HG02938 (cell line): ENCODE measurements around the gene HOXB9.

Source experiments
- ATAC-seq: cut with Tn5 transposase; IDR thresholded peaks from one replicate; pipeline ENCODE4 v1.9.1; 2021; ENCODE audit warnings: mild to moderate bottlenecking, moderate library complexity; ENCODE audit not compliant: unreplicated experiment

Gene HOXB9

DNA sequence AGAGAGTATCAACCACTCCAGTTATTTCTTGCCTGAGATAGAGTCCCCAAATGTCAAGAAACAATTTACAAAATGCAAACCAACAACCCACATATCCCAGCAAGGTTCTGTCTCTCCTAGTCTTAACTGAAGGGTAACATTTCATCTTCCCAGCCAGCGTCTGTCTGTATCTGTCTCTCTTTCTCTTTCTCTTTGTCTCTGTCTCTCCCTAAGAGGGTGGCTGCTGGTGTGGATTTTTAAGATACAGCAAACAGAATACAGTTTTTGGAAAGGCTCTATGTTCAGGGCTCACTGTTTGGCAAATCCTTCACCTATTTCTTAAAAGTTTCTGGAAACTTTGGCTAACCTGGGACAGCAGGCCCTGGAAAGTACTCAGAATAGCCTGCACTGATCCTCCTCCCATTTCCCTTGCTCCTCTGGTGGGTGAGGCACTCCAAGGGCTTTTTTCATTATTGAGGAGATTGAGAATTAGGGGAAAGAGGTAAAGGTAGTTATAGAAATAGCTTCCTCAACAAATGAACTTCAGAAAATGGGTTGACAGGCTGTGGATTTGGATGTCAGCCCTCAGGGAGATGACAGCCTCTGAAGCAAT is 54.2 kb downstream of the HOXB9 start:
- ATAC-seq = no peak
